HG03064 (cell line): ENCODE measurements around the gene TEAD1.

ENCODE experiments used
- ATAC-seq: cut with Tn5 transposase; IDR thresholded peaks from one replicate; pipeline ENCODE4 v1.9.1; 2021; ENCODE audit warnings: low read depth; ENCODE audit not compliant: unreplicated experiment

The TEAD1 gene

DNA sequence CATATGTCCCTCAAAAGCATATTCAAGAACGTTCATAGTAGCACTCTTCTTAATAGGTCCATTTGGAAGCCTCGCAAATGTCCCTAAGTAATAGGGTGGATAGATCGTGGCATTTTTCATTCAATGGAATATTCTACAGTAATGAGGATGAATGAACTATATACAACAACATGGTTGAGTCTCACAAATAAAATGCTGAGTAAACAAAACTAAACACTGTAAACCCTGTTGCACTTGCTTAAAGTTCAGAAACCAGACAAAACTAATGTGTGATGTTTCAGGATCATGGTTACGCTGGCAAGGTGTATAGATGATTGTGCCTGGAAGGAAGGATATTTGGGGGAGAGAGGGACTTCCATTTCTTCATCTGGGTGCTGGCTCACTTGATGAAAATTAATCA lies 244.4 kb downstream of the TEAD1 start:
- ATAC-seq, result no peak

DNA sequence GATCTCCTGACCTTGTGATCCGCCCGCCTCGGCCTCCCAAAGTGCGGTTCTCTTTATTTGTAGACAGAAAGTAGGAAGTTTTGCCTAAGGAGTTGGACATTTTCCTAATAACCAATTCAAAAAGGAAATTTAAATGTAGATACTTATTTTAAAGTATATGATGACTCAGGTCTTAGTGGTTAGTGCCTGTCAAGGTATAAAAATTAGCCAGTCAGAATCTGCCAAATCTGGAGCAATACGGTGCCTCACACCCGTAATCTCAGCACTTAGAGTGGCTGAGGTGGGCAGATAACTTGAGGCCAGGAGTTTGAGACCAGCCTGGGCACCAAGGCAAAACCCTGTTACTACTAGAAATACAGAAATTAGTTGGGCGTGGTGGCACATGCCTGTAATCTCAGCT lies 248.2 kb downstream of the TEAD1 start:
- no peak for ATAC-seq

DNA sequence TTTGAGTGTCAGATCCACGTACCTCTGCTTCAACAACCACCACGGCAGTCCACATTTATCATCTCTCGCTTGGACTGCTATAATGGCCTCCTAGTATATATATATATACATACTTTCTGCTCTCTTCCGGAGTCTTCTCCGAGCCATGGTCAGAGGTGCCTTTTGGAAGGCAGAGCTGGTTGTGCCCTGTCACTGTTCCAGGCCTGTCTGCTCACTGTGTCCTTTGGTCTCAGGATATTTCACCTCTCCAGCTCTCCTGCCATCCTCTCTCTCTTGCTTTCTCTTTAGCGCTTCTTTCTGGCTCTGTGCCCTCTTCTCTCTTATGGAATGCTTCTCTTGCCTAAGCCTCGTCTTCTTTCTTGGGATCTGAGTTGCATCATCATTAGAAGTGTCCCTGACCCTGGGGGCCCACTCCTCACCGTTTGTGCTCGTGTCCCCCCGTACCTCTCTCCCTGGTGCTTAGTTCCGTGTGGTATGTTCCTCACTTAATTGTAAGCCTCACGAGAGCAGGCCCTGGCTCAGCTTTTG lies 248.8 kb downstream of the TEAD1 start:
- no peak for ATAC-seq

DNA sequence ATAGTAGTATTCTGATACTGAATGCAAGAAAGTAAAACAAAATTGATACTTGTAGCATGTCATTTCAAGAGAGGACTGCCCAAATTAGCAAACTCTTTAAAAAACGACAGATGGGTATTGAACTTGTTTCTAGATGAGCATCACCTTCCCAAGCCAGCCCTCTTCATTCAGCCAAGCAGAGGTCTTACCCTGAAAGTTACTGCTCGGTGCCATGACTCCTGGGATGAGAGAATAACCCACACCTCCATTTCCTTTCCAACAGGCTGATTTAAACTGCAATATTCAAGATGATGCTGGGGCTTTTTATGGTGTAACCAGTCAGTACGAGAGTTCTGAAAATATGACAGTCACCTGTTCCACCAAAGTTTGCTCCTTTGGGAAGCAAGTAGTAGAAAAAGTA lies 250.4 kb downstream of the TEAD1 start:
- ATAC-seq, result no peak

DNA sequence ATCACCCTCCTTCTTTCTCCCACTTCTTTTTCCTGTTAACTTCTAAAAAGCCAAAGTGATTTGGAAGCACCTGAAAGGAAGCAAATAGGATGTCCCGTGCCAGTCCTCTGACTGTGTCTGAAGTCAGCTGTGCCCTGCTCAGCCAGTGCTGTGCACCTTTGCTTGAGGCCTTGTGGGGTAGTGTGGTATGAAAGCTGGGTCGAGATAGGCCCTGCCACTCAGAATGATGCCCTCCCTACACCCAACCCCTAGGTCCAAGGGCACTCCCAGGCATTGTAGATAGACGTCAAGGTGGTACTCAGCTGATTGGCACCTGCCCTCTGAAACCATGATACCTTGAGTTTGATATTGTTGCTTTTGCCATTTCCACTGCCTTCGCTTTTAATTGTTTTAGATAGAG lies 251.3 kb downstream of the TEAD1 start:
- no peak for ATAC-seq

DNA sequence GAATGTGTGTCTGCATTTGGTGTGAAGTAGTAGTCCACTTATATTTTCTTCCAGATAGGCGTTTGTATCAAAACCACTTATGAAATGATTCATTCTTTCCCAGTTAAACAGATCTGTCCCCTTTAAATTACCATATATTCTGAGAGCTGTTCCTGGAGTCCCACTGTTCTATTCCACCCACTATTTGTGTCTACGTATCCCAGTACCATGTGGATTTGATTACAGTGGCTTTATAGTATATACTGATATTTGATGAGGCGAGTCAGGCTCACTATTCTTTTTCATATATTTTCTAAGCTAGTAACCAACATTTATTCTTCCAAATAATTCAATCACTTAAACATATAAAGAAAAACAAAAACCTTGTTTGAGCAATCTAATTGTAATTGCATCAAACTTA lies 253.0 kb downstream of the TEAD1 start:
- ATAC-seq, result no peak

DNA sequence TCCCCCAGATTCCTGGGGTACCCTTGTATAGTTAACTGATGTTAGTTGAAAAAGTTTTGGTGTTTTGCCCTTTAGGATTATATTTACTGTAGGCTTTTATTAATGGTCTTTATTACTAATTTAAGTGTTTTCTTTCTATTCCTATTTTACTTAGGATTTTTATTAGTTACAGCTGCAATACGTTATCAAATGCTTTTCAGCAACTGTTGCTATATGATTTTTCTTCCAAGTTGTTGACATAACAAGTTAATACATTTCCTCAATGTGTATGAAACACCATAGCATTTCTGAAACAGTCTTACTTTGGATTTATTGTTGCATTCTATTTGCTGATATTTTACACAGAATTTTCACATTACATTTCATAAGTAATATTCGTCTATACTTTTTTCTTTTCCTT lies 253.7 kb downstream of the TEAD1 start:
- no peak for ATAC-seq

DNA sequence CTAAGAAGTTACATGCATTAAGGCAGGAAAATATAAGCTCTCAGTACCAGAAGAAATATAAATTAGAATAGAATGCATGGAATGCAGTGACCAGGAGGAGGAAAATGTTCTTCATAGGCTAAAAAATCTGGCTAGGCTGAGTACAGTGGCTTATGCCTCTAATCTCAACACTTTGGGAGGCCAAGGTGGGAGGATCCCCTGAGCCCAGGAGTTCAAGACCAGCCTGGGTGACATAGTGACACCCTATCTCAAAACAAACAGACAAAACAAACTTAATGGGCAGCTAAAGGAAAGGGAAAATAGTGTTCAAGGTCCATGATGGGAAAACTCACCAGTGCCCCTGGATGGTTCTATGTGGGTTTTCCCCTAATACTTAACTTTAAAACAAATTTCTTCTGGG lies 256.6 kb downstream of the TEAD1 start:
- no peak for ATAC-seq

DNA sequence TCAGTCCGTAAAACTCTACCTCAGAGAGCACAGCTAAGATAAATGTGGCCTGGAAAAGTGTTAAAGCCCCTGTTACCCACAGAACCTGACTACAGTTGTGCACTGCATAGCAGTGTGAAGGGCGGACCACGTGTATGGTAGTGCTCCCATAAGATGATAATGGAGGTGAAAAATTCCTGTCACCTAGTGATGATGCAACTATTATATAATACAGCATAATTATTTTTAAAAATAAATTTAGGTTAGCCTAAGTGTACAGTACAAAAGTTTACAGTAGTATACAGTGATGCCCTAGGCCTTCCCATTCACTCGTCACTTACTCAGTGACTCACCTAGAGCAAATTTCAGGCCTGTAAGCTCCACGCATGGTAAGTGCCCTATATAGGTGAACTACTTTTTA lies 258.3 kb downstream of the TEAD1 start:
- ATAC-seq, result no peak

DNA sequence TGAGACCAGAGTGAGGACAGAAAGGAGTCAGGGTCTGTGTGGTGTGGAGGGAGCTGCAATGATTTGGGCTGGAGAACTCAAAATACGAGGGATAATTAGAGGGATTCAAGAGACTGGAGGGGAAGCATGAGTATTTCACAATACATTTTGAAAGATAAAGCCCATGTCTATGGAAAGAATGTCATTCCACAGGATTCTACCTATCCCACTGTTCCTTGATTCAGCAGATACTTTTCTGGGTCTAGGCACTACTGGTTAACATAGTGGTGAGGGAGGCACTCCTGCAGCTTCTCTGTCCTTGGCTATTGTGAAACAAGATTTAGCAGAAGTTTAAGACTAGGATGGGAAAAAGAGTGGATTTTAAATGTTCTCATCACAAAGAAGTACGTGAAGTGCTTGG lies 262.0 kb downstream of the TEAD1 start:
- ATAC-seq, result no peak

DNA sequence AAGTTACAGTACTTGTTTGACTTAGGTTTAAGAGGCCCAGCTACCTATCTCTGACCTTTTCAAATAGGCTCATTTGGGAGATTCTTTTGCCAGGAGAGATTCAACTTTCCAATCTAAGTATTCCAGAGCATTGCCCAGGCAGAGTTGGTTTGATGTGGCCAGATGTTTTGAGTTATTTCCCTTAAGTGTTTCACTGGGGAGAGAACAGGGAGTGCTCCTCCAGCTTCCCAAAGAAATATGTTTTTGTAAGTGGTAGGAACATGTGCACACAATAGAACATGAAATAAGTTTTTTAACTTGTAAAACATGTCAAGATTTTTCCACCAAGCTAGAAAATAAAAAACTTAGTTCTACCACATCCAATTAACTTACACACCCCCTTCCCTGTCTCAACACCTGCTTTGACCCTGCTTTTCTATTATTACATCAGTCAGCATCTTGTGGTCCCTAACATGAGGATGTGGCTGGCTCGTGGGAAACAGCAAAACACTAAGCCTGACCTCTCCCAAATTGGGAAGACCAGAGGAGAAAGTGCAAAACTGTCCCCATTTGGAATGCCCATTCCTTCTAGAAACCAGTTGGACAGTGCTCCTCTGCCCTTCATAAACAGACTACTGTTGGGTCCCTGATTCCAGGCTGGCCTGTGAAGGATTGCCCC lies 264.5 kb downstream of the TEAD1 start:
- ATAC-seq, result no peak

DNA sequence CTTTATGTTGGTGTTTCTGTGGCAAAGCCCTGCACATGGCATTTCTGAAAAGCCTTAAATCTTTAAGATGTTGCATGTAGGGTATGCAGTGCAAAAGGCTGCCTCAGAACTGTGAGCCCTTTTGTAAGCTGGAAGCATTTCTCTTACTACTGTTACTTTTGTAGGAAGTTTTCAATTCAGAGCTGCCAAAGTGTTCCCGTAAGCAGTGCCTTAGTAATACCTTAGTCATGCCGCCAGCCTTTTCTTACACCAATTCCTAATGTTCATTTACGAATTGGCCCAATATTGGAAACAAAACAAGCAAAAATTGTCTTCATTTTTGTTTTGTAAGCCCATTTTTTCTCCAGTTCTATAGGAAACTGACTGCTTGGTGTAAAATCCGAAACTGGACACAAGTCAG lies 267.4 kb downstream of the TEAD1 start:
- no peak for ATAC-seq

DNA sequence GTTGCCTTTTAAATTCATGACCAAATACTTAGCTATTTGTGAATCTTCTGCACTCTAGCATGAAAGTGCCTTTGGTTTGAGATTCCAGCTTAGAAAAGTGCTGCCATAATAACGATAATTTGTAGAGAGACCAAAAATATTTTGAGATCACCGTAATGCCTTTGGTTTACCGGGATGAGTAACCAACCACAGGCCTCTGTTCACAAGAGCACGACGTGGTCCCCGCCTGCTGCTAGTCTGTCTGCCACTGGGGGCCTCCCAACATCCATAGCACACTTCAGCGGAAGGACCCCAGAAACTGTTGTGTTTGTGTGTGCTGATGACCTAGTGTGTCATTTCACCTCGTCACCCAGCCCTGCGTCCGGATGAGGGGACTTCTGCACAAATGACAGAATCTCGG lies 267.9 kb downstream of the TEAD1 start:
- ATAC-seq, result no peak

DNA sequence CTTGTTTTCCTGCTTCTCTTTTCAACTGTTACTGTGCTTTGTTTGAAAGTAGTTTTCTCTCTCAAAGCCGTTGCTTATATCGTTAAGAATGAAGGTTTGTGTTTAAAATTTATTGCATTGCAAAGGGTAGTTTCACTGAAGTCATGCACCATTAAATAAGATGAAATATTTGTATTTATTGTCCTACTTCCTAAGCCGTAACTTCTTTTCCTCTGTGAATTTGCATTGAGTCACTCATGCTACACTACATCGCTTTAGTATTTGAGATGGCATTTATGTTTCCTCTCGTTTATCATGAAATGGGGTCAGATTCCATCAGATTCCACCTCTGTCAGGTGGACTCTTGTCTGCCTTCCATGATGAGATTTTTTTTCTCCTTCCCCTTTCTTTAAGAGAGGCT lies 269.1 kb downstream of the TEAD1 start:
- no peak for ATAC-seq

DNA sequence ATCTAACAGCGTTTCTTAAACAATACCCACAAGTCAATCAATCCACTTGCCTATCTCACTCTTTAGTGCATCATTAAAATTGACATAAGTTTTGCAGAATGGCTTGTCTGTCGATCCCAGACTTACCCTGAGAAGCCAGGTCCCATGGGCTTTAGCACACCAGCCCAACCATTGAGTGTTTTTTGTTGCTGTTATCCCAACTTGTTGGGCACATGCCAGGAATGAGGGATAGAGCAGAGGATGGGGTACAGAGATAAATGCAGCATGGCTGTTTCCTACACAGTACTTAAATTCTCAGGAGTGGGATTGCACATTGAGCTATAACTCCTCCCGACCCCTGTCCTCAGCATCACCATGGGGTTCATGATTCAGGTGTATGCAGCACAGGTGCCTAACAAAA lies 270.7 kb downstream of the TEAD1 start:
- ATAC-seq, result no peak

DNA sequence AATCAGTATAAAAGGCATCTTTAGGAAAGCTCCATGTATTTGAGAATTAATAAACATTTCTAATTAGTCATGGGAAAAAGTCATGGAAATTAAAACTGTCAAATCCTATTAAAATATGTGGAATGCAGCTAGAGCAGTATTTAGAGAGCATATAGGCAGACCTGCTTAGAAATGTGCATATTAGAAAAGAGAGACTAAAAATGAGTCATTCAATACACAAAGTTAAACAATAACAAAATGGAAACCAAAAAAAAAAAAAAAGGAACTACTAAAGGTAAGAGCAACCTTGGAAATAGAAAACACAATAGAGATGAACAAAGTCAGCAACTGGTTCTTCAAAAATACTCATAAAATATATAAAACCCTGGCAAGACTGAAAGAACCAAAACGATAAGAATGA lies 275.2 kb downstream of the TEAD1 start:
- ATAC-seq, result no peak

DNA sequence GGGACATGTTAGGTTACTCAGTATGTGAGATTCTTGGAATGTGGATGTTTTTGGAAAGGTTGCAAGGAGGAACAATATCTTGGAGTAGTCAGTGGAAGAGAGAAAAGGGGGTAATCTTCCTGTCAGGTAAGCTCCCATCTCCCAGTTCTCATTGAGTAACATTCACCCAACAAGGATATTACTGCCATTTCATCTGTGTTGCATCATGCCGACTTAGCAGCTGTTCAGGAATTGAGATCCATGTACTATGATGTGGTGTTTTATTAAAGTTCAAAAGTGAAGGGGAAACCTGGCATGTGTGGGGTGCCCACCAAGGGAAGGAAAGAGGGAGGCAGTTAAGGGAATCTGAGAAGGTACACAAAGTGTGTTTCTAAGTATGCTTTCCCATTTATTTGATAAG lies 276.4 kb downstream of the TEAD1 start:
- ATAC-seq, result no peak

DNA sequence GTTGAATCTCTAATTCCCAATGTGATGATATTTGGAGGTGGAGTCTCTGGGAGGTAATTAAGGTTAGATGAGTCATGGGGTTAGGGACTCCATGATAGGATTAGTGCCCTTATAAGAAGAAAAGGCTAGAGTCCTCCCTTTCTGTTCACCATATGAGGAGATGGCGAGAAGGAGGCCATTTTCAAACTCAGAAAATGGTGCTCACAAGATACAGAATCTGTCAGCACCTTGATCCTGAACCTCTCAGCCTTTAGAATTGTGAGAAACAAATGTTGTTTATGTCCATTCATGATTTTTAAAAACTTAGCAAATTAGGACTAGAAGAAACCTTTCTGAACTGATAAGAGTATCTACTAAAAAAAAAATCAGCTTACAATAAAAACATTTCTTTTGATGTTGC lies 277.2 kb downstream of the TEAD1 start:
- ATAC-seq, result no peak

DNA sequence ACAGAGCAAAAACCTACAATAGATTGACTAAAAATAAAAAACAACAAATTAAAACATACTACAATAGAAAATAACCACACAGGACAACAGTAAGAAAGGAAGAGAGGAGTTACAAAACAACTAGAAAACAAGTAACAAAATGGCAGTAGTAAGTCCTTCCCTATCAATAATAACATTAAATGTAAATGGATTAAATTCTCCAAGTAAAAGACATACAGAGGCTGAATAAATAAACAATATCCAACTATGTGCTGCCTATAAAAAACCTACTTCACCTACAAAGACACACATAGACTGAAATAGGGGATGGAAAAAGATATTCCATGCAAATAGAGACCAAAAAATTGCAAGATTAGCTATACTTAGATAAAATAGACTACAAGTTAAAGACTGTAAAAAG lies 277.9 kb downstream of the TEAD1 start:
- no peak for ATAC-seq

DNA sequence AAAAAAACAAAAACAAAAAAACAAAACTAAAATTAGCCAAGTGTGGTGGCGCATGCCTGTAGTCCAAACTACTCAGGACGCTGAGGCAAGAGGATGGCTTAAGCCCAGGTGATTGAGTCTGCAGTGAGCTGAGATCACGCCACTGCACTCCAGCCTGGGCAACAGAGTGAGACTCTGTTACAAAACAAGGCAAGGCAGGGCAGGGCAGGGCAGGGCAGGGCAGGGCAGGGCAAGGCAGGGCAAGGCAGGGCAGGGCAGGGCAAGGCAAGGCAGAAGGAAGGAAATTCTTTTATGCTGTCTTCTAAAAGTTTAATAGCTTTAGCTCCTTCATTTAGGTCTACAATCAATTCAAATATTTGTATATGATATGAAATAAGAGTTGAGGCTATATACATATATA lies 284.8 kb downstream of the TEAD1 start:
- no peak for ATAC-seq

DNA sequence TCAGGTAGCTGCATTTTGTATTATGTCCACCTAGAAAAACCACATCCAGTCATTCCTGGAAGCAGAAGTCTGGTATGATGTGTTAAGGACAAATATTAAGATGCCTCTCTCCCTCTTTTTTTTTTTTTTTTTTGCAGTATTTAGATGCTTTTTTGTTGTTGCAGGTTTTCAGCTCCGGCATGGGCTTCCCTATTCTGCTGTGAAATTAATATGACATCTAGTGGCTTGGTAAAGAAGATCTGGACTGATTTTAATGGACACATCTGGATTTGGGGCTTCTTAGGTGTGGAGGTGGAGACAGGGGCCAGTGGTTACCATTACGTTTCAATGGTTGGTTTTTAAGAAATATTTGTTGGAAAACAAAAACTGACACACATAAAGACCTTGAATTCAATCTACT lies 287.4 kb downstream of the TEAD1 start:
- no peak for ATAC-seq

DNA sequence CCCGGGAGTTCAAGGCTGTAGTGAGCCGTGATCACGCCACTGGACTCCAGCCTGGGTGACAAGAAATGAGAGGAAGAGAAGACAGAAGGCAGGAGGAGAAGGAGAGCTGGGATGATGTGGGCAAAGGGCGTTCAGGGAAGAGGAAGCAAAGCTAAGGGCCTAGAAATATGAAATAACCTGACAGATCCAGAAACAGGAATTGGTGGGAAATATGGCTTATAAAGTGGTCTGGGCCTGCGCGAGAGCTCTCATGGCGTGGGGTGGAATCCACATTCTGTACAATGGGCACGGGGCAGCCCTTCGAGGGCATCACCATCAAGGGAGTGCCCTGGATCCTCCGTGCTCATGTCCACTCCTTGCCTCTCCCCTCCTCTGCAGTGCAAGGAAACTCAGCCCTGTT lies 288.1 kb downstream of the TEAD1 start:
- ATAC-seq, result no peak

DNA sequence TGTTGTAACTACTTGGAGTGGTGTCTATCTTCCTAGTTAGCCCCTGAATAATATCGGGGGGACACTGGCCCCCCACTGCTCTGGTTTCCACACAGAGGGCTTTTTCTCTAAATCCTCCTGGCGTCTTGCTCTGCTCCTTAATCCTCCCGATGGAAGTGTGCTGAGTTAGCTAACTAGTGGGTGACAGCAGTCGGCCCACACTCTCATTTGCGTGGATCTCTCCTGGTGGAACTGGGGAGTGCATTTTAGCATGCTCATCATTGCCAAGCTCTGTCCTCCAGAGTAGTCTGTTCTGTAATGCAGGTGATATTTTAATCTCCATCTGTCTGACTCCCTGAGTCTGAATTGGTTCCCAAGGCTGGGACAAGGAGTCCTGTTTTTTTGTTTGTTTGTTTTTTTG lies 288.8 kb downstream of the TEAD1 start:
- ATAC-seq, result no peak
